Stimulated activated CD4-positive, alpha-beta T cell treated with anti-CD3 and anti-CD28 coated beads, Interleukin-4, amount 100 ng/mL, for 4 hours (primary cell): ENCODE data around the gene MRPL52.
"Not testable (repeated sequence)": the region's sequence is repeated elsewhere in the genome, so short reads cannot be mapped to it uniquely, and the experiment has no call there.

ENCODE experiments used
- DNase-seq, 2 experiments: peaks; one replicate each; pipeline ENCODE4 v3.0.0-alpha.2; 2020

Gene MRPL52

GRCh38 chr14:22860377-22860776, 30.7 kb downstream of the MRPL52 start:
- DNase-seq = not testable (repeated sequence)

DNA sequence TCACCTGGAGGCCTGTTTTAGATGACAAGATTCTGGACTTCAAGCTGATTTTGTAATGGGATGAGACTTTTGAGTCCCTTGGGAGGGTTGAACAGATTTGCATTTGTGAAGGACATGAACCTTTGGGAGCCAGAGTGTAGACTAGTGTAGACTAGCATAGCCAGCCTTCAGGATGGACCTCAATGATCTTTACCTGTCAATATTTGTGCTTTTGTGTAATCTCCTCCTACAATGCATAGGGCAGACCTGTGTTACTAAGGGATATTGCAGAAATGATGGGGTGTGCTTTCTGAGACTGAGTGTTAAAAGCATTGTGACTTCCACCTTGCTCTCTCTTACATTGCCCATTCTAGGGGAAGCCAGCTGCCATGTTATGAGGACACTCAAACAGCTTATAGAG, 32.0 kb downstream of the MRPL52 start:
- no peak for DNase-seq

GRCh38 chr14:22864979-22865378, 35.3 kb downstream of the MRPL52 start:
- DNase-seq = no peak

DNA sequence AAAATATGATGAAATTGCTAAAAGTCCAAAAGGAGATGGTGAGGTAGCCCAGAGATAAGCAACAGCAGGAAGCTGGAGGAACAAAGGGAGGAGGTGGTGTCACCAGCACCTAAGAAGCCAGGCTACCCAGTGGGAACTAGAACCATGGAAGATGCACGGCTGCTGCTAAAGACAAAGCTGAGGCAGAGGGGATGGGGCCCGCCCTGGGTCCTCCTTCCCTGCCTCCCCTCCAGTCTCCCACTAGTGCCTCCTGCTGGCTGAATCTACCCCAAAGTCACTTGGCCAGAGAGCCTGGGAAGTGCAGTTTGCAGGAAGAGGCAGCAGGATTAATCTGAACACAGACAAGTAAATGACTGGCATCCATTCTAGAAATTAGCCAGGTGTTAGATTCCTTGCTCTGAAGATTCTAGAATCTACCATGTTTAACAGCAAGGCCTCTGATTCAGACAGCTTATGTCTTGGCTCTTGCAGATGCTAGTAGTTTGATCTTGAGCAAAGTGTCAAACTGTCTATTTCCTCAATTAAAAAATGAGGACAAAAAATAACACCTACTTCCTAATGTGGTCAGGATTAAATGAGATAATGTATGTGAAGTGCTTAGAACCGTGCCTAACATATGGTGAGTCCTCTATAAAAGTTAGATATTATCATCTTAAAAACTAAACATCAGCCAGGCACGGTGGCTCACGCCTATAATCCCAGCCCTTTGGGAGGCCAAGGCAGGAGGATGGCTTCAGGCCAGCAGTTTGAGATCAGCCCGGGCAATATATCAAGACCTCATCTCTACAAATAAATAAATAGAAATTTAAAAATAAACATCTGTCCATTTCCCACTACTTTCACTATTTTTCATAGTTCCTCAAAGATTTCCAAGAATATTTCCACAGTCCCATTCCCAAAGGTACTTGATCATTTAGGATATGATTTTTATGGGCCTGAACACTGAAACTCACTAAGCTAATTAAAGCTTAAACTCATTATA, 36.0 kb downstream of the MRPL52 start:
- no peak for DNase-seq

- DNase-seq = no peak
Measured at GRCh38 chr14:22866874-22867273, 37.2 kb downstream of the MRPL52 start.

DNA sequence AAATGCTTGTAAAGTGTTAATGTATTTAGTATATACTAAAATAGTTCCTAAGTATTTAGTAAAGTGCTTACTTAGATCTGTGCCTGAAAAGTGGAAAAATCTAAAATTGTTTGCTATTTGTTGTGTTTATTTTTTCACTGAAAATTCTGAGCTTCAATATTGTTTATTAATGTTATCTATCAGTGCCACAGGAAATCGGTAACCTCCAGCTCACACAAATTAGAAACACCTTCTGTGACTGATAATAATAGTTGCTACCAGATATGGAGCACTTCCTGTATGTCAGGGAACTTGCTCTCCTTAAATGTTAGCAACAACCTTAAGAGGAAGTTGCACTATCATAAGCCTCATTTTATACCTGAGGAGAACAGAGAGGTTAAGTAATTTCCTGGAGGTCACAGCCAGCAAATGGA, 41.1 kb downstream of the MRPL52 start:
- DNase-seq = no peak

GRCh38 chr14:22871224-22872032, 41.7 kb downstream of the MRPL52 start, which contains the start of gene LRP10:
LRP10 (plus strand) TSS chr14:22871740; CDS start chr14:22872304, 564 bp downstream.
- DNase-seq = peak; percentile 71 to 81

DNA sequence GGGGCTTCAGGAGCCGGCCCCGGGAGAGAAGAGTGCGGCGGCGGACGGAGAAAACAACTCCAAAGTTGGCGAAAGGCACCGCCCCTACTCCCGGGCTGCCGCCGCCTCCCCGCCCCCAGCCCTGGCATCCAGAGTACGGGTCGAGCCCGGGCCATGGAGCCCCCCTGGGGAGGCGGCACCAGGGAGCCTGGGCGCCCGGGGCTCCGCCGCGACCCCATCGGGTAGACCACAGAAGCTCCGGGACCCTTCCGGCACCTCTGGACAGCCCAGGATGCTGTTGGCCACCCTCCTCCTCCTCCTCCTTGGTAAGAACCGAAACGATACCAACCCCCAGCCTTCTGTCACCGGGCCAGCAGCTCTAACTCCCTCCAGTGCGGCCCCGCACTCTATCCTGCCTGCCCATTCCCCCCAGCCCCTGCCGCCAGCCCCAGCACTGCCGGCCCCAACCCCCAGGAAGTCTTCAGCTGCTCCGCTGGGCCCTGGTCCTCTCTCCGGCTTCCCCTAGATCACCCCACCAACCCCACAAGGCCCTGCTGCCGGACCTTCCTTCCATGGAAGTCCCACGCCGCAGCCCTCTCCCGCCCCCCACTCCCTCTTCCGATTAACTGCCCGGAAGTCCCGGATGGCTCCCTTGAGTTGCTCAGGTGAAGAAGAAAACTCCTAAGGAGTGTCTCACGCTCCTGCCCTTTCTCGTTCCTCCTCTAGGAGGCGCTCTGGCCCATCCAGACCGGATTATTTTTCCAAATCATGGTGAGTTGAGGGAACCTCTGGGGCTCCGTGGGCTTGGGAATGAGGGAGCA, 42.5 kb downstream of the MRPL52 start:
- peak; percentile 67 for DNase-seq

GRCh38 chr14:22872833-22873520, 43.3 kb downstream of the MRPL52 start:
- no peak for DNase-seq

- DNase-seq = no peak
Measured at GRCh38 chr14:22875003-22875747, 45.5 kb downstream of the MRPL52 start.

- DNase-seq = no peak
Measured at GRCh38 chr14:22875748-22876319, 46.1 kb downstream of the MRPL52 start.

GRCh38 chr14:22877000-22877501, 47.4 kb downstream of the MRPL52 start:
- DNase-seq = no peak

DNA sequence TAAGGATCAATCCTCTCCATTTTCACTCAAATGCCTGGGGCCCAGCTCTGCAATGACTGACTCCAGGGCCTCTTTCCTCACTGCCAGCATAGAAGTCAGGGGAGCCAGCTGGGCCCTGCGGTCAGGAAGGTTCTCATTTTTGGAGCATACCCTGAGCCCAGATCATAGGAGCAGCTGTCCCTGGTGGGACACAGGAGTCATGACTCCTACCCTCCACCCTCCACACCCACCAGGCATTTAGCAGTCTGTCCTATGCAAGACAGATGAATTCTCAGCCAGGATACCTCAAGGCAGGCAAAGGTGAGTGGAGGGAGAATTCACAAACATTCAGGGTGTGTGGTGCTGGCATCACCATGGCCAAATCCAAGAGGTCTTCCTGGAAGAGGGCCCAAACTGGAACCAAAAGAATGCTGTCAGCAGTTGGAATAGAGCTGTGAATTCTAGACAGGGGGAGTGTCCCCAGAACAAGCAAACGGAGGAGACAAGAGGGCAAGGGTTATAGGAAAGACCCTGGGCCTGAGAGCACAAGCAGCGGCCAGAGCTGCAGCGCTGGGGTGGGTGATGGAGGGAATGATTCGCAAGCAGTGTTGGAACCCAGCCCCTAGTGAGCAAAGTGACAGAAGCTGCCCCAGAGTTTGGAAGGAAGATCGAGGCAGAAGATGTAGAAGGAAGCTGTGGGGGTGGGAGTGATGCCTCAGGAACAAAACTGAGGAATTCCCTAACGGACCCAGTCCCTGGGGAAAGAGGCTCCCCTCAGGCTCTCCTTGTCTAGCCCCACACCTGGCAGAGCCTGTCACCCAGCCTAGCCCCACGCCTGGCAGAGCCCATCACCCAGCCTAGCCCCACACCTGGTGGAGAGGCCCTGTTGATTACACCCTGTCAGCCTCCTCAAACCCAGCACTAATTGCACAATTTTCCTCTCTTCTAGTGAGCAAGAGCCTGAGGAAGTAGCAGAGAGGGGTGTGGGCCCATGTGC, 48.9 kb downstream of the MRPL52 start:
- DNase-seq = no peak

DNA sequence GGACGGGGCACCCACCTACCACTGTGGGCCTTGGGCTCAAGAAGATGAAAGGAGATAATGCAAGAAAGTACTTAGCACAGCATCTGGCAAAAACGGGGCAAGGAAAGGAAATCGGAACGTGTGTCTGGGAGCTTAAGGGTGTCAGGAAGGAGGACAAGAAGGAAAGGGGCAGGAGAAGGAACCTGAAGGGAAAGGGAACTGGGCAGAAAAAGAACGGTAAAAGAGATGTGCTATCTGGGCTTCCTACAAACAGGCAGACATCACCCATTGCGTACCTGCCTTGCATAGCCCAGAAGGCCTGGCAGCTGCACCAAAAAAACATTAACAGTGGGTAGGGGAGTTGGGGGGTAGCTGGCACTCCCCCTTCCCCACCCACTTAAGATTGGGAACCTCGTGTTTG, 52.4 kb downstream of the MRPL52 start:
- DNase-seq = no peak

GRCh38 chr14:22882529-22883172, 53.0 kb downstream of the MRPL52 start:
- DNase-seq = peak in 1 of 2 experiments; percentile 75

GRCh38 chr14:22883173-22883976, 53.7 kb downstream of the MRPL52 start, which contains the start of gene REM2:
REM2 (plus strand) TSS chr14:22883222; CDS start chr14:22883288, 66 bp downstream.
- no peak for DNase-seq

- DNase-seq = no peak
Measured at GRCh38 chr14:22884076-22884737, 54.5 kb downstream of the MRPL52 start.
